Activated B cell treated with CpG ODN at 0.5 μM for 24 hours (primary cell): Measurements from ENCODE around the gene GSC2. TPM values are rescaled to one million over a fixed set of nuclear protein-coding genes. Genes with fewer than 3 reads are reported as not detected.

ENCODE experiments used
- ATAC-seq: fragments of 200-7000 bp; cut with Tn5 transposase; one replicate; pipeline ENCODE4 v1.10.0; 2021; ENCODE audit warnings: low read depth, mild to moderate bottlenecking, moderate library complexity
- CTCF ChIA-PET: fragments of 350-600 bp; sonication (Branson Sonifier 250); formaldehyde crosslinking; loops from one replicate; lab custom pipeline; 2021; ENCODE audit warnings: antibody characterized with exemption; lab: Charles Lee
- POLR2A ChIA-PET: fragments of 350-600 bp; sonication (Branson Sonifier 250); formaldehyde crosslinking; loops from one replicate; lab custom pipeline; 2021; ENCODE audit warnings: antibody characterized with exemption; lab: Charles Lee
- DNase-seq: peaks from one replicate; pipeline ENCODE4 v3.0.0; 2022
- H3K27ac Mint-ChIP-seq: one replicate; pipeline ENCODE4 v1.8.0; 2020; ENCODE audit warnings: mixed read lengths
- H3K27me3 Mint-ChIP-seq: one replicate; pipeline ENCODE4 v1.8.0; 2021; ENCODE audit warnings: mixed read lengths
- H3K36me3 Mint-ChIP-seq: one replicate; pipeline ENCODE4 v1.8.0; 2021; ENCODE audit warnings: low read depth, mixed read lengths
- H3K4me1 Mint-ChIP-seq: one replicate; pipeline ENCODE4 v1.8.0; 2021; ENCODE audit warnings: mixed read lengths
- H3K4me3 Mint-ChIP-seq: one replicate; pipeline ENCODE4 v1.8.0; 2020; ENCODE audit warnings: mild to moderate bottlenecking, mixed read lengths
- H3K9me3 Mint-ChIP-seq: one replicate; pipeline ENCODE4 v1.8.0; 2020; ENCODE audit warnings: mixed read lengths
- intact Hi-C: fragments of 100-400 bp; cut with micrococcal nuclease; formaldehyde crosslinking; loops from one replicate; pipeline ENCODE4 v1.15.1; 2024
- total RNA-seq: library from RNA; stranded (reverse); gene quantifications from 2 replicates; pipeline ENCODE4 v1.2.3, GENCODE V29; 2022
- TF ChIP-seq, protein P1 (sequence below): fragments of 200-600 bp; IDR thresholded peaks from one replicate; pipeline ENCODE4 v1.8.0; 2022; ENCODE audit warnings: antibody characterized with exemption, mild to moderate bottlenecking

Gene GSC2
- total RNA-seq, 1 donor from 2014 or later, result not detected

DNA sequence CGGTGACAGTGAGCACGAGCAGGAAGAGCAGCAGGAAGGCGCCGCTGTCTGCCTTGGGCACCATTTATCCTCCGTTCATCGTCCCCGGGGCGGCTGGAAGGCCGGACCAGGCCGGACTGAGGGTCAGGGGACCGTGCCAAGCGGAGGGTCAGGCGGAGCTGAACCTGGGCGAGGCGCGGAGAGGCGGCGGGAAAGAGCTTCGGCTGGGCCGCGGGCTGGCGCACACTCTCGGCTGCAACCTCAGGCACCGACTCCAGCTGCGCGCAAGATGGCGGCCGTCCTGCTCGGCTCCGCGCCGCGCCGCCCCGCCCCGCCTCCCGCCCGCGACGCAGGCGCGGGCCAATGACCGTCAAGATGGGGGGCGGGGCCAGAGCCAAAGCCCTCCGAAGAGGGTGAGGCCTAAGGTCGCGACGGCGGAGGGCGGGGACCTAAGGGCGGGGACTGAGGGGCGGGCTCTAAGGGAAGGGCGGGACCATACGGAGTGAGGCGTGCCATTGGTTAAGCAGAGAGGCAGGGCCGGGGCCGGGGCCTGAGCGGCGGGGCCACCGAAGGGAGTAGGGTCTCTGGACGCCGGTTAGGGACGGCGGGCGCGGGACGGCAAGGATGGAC lies 27.8 kb downstream of the GSC2 start, which contains the start of gene DGCR2:
Gene DGCR2 (minus strand): TSS at position 270 of the 609 bp plus-strand sequence. CDS start 206 bp downstream, at position 64.
- peaks cover 11% of the 10 kb centered on the region for H3K36me3 Mint-ChIP-seq
- H3K27ac Mint-ChIP-seq, result peak within 1 kb of the TSS; percentile 74

DNA sequence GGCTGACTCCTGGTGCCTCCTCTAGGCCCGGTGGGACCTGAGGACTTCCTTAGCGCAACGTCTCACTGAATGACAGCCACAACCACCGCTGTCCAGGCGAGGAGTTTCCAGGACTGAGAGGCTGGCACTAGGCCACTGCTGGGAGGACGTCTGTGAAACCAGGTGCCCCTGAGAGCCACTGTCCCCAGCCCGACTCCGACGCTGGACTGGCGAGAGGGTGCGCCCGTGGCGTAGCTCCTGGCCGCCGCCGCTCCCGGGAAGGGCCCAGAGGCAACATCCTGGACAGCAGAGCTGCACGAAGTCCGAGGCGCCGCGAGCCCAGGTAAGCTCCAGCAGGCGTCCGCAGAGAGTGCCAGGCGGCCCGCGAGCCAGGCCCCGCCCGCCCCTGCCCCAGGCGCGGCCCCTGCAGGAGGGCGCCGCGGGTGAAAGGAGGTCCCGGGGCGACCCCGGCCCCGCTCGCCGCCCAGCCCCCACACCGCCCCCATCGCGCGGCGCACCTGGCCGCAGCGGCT lies 28.4 kb downstream of the GSC2 start:
- H3K27me3 Mint-ChIP-seq, result no peaks in the 10 kb centered on the region
- H3K4me3 Mint-ChIP-seq, result peak overlapping the region; percentile 89
- CTCF ChIA-PET, result interaction anchor here (0.9 kb wide), 1 partner anchor 11 kb away, joined by 3 read pairs; no protein-coding TSS in a partner anchor
- ATAC-seq (peak; percentile 8), DNase-seq (peak; percentile 44)
- H3K36me3 Mint-ChIP-seq, result peaks cover 12% of the 10 kb centered on the region
- intact Hi-C loops, result loop anchor here (1.0 to 5.0 kb wide), 6 partner anchors 12 to 356 kb away; partner anchors contain the start of genes CDC45, ESS2, MRPL40 and UFD1
- POLR2A ChIA-PET, result interaction anchor here (0.6 to 3.4 kb wide), 5 partner anchors 23 to 498 kb away, joined by 3 to 23 read pairs (median 3); partner anchors contain the start of genes ESS2 and SLC25A1
- no peaks in the 10 kb centered on the region for H3K9me3 Mint-ChIP-seq
- H3K27ac Mint-ChIP-seq, result peak overlapping the region; percentile 74
- TF ChIP-seq, protein P1, sequence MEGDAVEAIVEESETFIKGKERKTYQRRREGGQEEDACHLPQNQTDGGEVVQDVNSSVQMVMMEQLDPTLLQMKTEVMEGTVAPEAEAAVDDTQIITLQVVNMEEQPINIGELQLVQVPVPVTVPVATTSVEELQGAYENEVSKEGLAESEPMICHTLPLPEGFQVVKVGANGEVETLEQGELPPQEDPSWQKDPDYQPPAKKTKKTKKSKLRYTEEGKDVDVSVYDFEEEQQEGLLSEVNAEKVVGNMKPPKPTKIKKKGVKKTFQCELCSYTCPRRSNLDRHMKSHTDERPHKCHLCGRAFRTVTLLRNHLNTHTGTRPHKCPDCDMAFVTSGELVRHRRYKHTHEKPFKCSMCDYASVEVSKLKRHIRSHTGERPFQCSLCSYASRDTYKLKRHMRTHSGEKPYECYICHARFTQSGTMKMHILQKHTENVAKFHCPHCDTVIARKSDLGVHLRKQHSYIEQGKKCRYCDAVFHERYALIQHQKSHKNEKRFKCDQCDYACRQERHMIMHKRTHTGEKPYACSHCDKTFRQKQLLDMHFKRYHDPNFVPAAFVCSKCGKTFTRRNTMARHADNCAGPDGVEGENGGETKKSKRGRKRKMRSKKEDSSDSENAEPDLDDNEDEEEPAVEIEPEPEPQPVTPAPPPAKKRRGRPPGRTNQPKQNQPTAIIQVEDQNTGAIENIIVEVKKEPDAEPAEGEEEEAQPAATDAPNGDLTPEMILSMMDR, result no peak
- peaks cover 56% of the 10 kb centered on the region for H3K4me1 Mint-ChIP-seq

More for the DNA sequence above, 27.8 kb downstream of the GSC2 start, which contains the start of gene DGCR2:
- Mint-ChIP-seq H3K27me3 (no peaks in the 10 kb centered on the region), H3K9me3 (no peaks in the 10 kb centered on the region), H3K4me3 (peak within 1 kb of the TSS; percentile 89), H3K4me1 (peaks cover 50% of the 10 kb centered on the region)
- DNase-seq (peak; percentile 87), ATAC-seq (peak; percentile 97)
- TF ChIP-seq, protein P1, result no peak
- intact Hi-C loops, result loop anchor here (1.0 to 5.0 kb wide), 6 partner anchors 13 to 355 kb away; partner anchors contain the start of genes CDC45, ESS2, MRPL40 and UFD1
- ChIA-PET CTCF (interaction anchor here (0.5 to 0.9 kb wide), 2 partner anchors 11 to 23 kb away, joined by 3 read pairs; no protein-coding TSS in a partner anchor), POLR2A (interaction anchor here (0.6 to 3.4 kb wide), 9 partner anchors 10 to 497 kb away, joined by 3 to 23 read pairs (median 3); partner anchors contain the start of genes CDC45, ESS2 and SLC25A1)

DNA sequence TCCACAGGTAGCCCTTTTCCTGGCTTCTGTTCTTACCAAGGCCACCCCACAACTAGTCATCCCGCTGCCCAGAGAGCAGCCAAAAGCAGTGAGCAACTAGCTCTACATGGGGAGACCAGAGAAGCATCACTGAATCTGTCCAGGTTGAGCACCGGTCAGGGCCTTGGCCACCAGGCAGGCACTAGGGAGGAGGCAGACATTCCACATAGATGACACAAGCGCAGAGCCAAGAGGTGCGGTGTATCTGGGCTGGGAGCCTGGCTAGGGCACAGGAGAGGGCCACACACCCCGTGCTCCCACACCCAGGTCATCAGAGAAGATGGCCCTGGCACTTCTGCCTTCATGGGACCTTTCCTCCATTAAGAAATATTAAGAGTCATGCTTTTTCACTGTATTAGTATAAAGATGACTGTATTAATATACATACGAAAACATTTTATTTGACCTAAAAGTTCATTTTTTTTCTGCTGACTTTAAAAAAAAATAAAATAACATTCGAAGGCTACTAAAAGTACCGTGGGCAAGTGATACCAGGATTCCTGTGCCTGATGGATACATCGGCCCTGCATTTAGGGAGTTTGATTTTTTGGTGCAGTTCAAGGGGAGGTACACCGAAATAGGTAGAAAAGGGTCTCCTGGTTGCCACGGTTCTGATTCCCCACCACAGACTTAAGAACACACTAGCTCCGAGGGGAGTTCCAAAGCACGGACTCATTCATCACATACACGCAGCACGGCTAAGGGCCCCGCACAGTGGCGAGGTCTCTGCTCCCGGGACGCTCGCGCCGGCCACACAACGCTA lies 29.1 kb downstream of the GSC2 start:
- TF ChIP-seq, protein P1, result no peak
- DNase-seq (no peak), ATAC-seq (peak; percentile 11)
- ChIA-PET POLR2A (interaction anchor here (1.6 to 3.4 kb wide), 2 partner anchors 23 to 57 kb away, joined by 12 to 23 read pairs; partner anchors contain the start of genes ESS2 and SLC25A1), CTCF (no interaction called here)
- intact Hi-C loops, result loop anchor here (5.0 kb wide), 2 partner anchors 34 to 356 kb away; partner anchors contain the start of genes CDC45 and UFD1
- Mint-ChIP-seq H3K27me3 (no peaks in the 10 kb centered on the region), H3K4me1 (peaks cover 63% of the 10 kb centered on the region), H3K27ac (peak overlapping the region; percentile 74), H3K9me3 (no peaks in the 10 kb centered on the region), H3K4me3 (peak overlapping the region; percentile 89), H3K36me3 (peaks cover 16% of the 10 kb centered on the region)

DNA sequence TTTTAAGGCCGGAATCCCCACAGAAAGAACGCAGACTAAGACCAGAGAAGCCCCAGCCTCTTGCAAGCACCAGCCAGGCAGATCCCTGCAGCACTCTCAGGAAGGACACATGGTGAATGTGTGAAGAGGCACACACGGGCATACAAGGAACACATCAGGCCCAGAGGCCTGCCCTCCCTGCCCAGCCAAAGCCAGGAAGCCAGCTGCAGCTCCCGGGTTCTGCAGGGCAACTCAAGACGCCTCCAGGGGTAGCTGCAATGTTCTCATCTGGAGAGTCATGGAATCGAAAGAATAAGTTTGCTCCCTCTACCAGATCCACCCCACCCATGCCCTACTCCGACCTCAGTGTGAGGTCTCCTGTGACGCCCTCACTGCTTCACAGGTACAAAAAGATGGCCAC lies 30.1 kb downstream of the GSC2 start:
- H3K9me3 Mint-ChIP-seq, result no peaks in the 10 kb centered on the region
- no peak for DNase-seq
- peak overlapping the region; percentile 32 for H3K4me3 Mint-ChIP-seq
- ATAC-seq, result no peak
- peaks cover 73% of the 10 kb centered on the region for H3K4me1 Mint-ChIP-seq
- TF ChIP-seq, protein P1, result no peak
- intact Hi-C loops, result loop anchor here (5.0 kb wide), 2 partner anchors 33 to 357 kb away; partner anchors contain the start of genes CDC45 and UFD1
- ChIA-PET POLR2A (no interaction called here), CTCF (no interaction called here)
- no peak overlapping the region for H3K27ac Mint-ChIP-seq
- peaks cover 24% of the 10 kb centered on the region for H3K36me3 Mint-ChIP-seq
- H3K27me3 Mint-ChIP-seq, result no peaks in the 10 kb centered on the region
